Spleen (tissue), 11 donors: ENCODE data around the gene TDO2. TPM values are rescaled to one million over a fixed set of nuclear protein-coding genes. Genes with fewer than 3 reads are reported as not detected.

Experiments
- DNase-seq: peaks from one replicate; pipeline ENCODE4 v3.0.0-alpha.2; 2020
- H3K27ac ChIP-seq, 8 donors: fragments of 200-600 bp; sonication (generic) in 7 of 8; 1 replicate in 4 of 8; 2 replicates in 4 of 8; pipeline versions ENCODE4 v1.5.0 to v1.8.0; 2016 to 2021; ENCODE audit warnings: inconsistent platforms in 4 of 8, mild to moderate bottlenecking in 4 of 8, moderate library complexity in 1 of 8
- H3K27me3 ChIP-seq, 7 donors: fragments of 200-600 bp; sonication (generic) in 6 of 7; replicated peaks in 1 of 7; 1 replicate in 4 of 7; 2 replicates in 3 of 7; pipeline versions ENCODE4 v1.5.0 to v1.8.0; 2016 to 2021; ENCODE audit warnings: inconsistent platforms in 3 of 7, mild to moderate bottlenecking in 1 of 7
- H3K36me3 ChIP-seq, 6 donors: fragments of 200-600 bp; sonication (generic) in 5 of 6; 1 replicate in 4 of 6; 2 replicates in 2 of 6; pipeline versions ENCODE4 v1.5.0 to v1.8.0; 2016 to 2021; ENCODE audit warnings: inconsistent platforms in 2 of 6
- H3K4me1 ChIP-seq, 6 donors: fragments of 200-600 bp; sonication (generic) in 5 of 6; 1 replicate in 3 of 6; 2 replicates in 3 of 6; pipeline versions ENCODE4 v1.5.0 to v1.8.0; 2016 to 2021; ENCODE audit warnings: inconsistent platforms in 3 of 6
- H3K4me3 ChIP-seq, 8 donors: fragments of 200-600 bp; sonication (generic) in 7 of 8; 1 replicate in 4 of 8; 2 replicates in 4 of 8; pipeline versions ENCODE4 v1.5.0 to v1.8.0; 2016 to 2021; ENCODE audit warnings: inconsistent platforms in 4 of 8, mild to moderate bottlenecking in 4 of 8, moderate library complexity in 2 of 8
- H3K9me3 ChIP-seq, 8 donors: fragments of 200-600 bp; sonication (generic) in 7 of 8; 1 replicate in 4 of 8; 2 replicates in 4 of 8; pipeline versions ENCODE4 v1.5.0 to v1.8.0; 2016 to 2021; ENCODE audit warnings: inconsistent platforms in 4 of 8
- POLR2A ChIP-seq, 3 donors: fragments of 450-650 bp; IDR thresholded peaks; one replicate each; pipeline ENCODE4 v1.5.1; 2017; ENCODE audit warnings: antibody characterized with exemption in 3 of 3, mild to moderate bottlenecking in 1 of 3
- POLR2AphosphoS5 ChIP-seq, 3 donors: sonication (generic); formaldehyde crosslinking; IDR thresholded peaks; one replicate each; pipeline ENCODE4 v1.5.1; 2017; ENCODE audit warnings: antibody characterized with exemption in 3 of 3
- WGBS, 5 donors: extraction: QIAGEN DNeasy Blood & Tissue Kit in 3 of 5; methylation state at CpG; one replicate each; pipeline versions ENCODE4 v1.1.5 to v1.1.7; 2013 to 2018; 5-methylcytosine and 5-hydroxymethylcytosine counted together
- intact Hi-C: fragments of 100-400 bp; cut with DNase I; formaldehyde crosslinking; loops from one replicate; pipeline ENCODE4 v1.15.0; 2023; ENCODE audit warnings: low total_unique reads
- polyA plus RNA-seq, 3 donors: library from polyadenylated mRNA; stranded (reverse); fragments of 200-250 nt; gene quantifications; one replicate each; pipeline ENCODE4 v1.2.1, GENCODE V29; 2013
- total RNA-seq, 7 donors: library from RNA; depleted of rRNA in 3 of 7; stranded (reverse); fragments of >200 nt in 3 of 7; fragmentation: NEBNext Ultra II Directional in 4 of 7; extraction: Animal tissue kit (Norgen Biotek cat#: 25700) in 4 of 7; gene quantifications; one replicate each; pipeline versions ENCODE4 v1.1.0 to v1.2.1, GENCODE V29; 2016 to 2021
- TF ChIP-seq, protein P1 (sequence below), 11 experiments: fragments of 200-600 bp in 7 of 11; fragments of 450-650 bp in 4 of 11; sonication (generic) in 4 of 11; IDR thresholded peaks in 8 of 11; conservative IDR thresholded peaks in 3 of 11; 1 replicate in 7 of 11; 2 replicates in 4 of 11; pipeline versions ENCODE4 v1.4.0 to v1.8.0; 2016 to 2021; ENCODE audit warnings: antibody characterized with exemption in 11 of 11, inconsistent platforms in 4 of 11, mild to moderate bottlenecking in 1 of 11
- donor health status: healthy with polysubstance abuse.
- donor health status: DM: no; HTN: no; CAD: no; lungs with moderate emphysema.
- donor health status: DM: no; HTN: no; CAD: no.
- donor health status: Bipolar disorder and iron deficiency.
- donor health status: healthy.
- donor health status: DM: no; HTN: no; CAD: no.
- donor health status: DM: yes; HTN: yes; CAD: no.

Gene TDO2
- total and polyA plus RNA-seq, 10 donors, result 0.37 to 3.6 (median 1.8) TPM

- Histone ChIP-seq H3K36me3 (peaks cover 0 to 63% (median 23%) of the 10 kb centered on the region in 6 donors), H3K4me1 (no peaks in the 10 kb centered on the region), H3K9me3 (no peaks in the 10 kb centered on the region), H3K4me3 (no peak overlapping the region), H3K27me3 (no peaks in the 10 kb centered on the region), H3K27ac (no peak overlapping the region)
- TF ChIP-seq POLR2AphosphoS5 (IDR thresholded peaks at IDR 0.05), result no peak
- TF ChIP-seq POLR2A (IDR thresholded peaks at IDR 0.05), result no peak
- TF ChIP-seq, protein P1, sequence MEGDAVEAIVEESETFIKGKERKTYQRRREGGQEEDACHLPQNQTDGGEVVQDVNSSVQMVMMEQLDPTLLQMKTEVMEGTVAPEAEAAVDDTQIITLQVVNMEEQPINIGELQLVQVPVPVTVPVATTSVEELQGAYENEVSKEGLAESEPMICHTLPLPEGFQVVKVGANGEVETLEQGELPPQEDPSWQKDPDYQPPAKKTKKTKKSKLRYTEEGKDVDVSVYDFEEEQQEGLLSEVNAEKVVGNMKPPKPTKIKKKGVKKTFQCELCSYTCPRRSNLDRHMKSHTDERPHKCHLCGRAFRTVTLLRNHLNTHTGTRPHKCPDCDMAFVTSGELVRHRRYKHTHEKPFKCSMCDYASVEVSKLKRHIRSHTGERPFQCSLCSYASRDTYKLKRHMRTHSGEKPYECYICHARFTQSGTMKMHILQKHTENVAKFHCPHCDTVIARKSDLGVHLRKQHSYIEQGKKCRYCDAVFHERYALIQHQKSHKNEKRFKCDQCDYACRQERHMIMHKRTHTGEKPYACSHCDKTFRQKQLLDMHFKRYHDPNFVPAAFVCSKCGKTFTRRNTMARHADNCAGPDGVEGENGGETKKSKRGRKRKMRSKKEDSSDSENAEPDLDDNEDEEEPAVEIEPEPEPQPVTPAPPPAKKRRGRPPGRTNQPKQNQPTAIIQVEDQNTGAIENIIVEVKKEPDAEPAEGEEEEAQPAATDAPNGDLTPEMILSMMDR (IDR thresholded peaks at IDR 0.05 in 8 of 11, conservative IDR thresholded peaks at IDR 0.05 in 3 of 11), result no peak
- 78 to 91% (median 81%) methylated on average over 4 of the region's 4 CpGs for WGBS, 5 donors
- no peak for DNase-seq
- intact Hi-C loops, result no loop called here
These were observed 32.0 kb downstream of the TDO2 start for GRCh38 chr4:155935389-155935986.

GRCh38 chr4:155941085-155941790, 37.7 kb downstream of the TDO2 start:
- H3K27ac ChIP-seq, result no peak overlapping the region
- TF ChIP-seq POLR2A (IDR thresholded peaks at IDR 0.05) (no peak), POLR2AphosphoS5 (IDR thresholded peaks at IDR 0.05) (no peak)
- TF ChIP-seq, protein P1 (IDR thresholded peaks at IDR 0.05 in 8 of 11, conservative IDR thresholded peaks at IDR 0.05 in 3 of 11), result no peak
- peaks cover 0 to 4% (median 0%) of the 10 kb centered on the region in 6 donors for H3K4me1 ChIP-seq
- H3K36me3 ChIP-seq, result peaks cover 0 to 60% (median 26%) of the 10 kb centered on the region in 6 donors
- no peaks in the 10 kb centered on the region for H3K9me3 ChIP-seq
- intact Hi-C loops, result no loop called here
- H3K27me3 ChIP-seq, result no peaks in the 10 kb centered on the region
- 75 to 88% (median 79%) methylated on average over 6 of the region's 6 CpGs for WGBS, 5 donors
- DNase-seq, result no peak
- H3K4me3 ChIP-seq, result no peak overlapping the region

GRCh38 chr4:155941820-155942219, 38.3 kb downstream of the TDO2 start:
- Histone ChIP-seq H3K4me3 (no peak overlapping the region), H3K27ac (no peak overlapping the region), H3K9me3 (no peaks in the 10 kb centered on the region), H3K27me3 (no peaks in the 10 kb centered on the region), H3K36me3 (peaks cover 0 to 54% (median 23%) of the 10 kb centered on the region in 6 donors), H3K4me1 (peaks cover 0 to 4% (median 0%) of the 10 kb centered on the region in 6 donors)
- DNase-seq, result no peak
- 89 to 97% (median 89%) methylated on average over 1 of the region's 1 CpG for WGBS, 5 donors
- no peak for TF ChIP-seq POLR2AphosphoS5 (IDR thresholded peaks at IDR 0.05)
- TF ChIP-seq POLR2A (IDR thresholded peaks at IDR 0.05), result no peak
- TF ChIP-seq, protein P1 (IDR thresholded peaks at IDR 0.05 in 8 of 11, conservative IDR thresholded peaks at IDR 0.05 in 3 of 11), result no peak
- intact Hi-C loops, result no loop called here

- Histone ChIP-seq H3K27ac (no peak overlapping the region), H3K4me1 (peaks cover 0 to 4% (median 0%) of the 10 kb centered on the region in 6 donors), H3K4me3 (no peak overlapping the region), H3K36me3 (peaks cover 0 to 35% (median 19%) of the 10 kb centered on the region in 6 donors), H3K9me3 (no peaks in the 10 kb centered on the region), H3K27me3 (no peaks in the 10 kb centered on the region)
- intact Hi-C loops, result no loop called here
- TF ChIP-seq POLR2AphosphoS5 (IDR thresholded peaks at IDR 0.05) (no peak), POLR2A (IDR thresholded peaks at IDR 0.05) (no peak)
- TF ChIP-seq, protein P1 (IDR thresholded peaks at IDR 0.05 in 8 of 11, conservative IDR thresholded peaks at IDR 0.05 in 3 of 11), result no peak
- no peak for DNase-seq
- 82 to 93% (median 92%) methylated on average over 3 of the region's 3 CpGs for WGBS, 5 donors
These were observed 40.3 kb downstream of the TDO2 start for GRCh38 chr4:155943605-155944291.
